T-helper 17 cell (primary cell): ENCODE measurements around the gene UVRAG. TPM values are rescaled to one million over a fixed set of nuclear protein-coding genes. Genes with fewer than 3 reads are reported as not detected.

Experiments
- ATAC-seq: fragments of 150-1000 bp; cut with Tn5 transposase; 2 replicates; pipeline ENCODE4 v1.10.0; 2021; ENCODE audit warnings: mild to moderate bottlenecking, moderate library complexity
- DNase-seq, 3 donors: peaks; one replicate each; pipeline versions ENCODE4 v3.0.0 to v3.0.0-alpha.2; 2020 to 2021
- H3K9me3 ChIP-seq: one replicate; pipeline ENCODE4 v1.7.0; 2013; ENCODE audit warnings: low read length, mild to moderate bottlenecking; ENCODE audit not compliant: control insufficient read depth, poor library complexity, severe bottlenecking
- H3K27ac Mint-ChIP-seq: one replicate; pipeline ENCODE4 v1.8.0; 2022; ENCODE audit warnings: mild to moderate bottlenecking, moderate library complexity, mixed read lengths
- H3K27me3 Mint-ChIP-seq: one replicate; pipeline ENCODE4 v1.8.0; 2022; ENCODE audit warnings: mixed read lengths
- H3K36me3 Mint-ChIP-seq: one replicate; pipeline ENCODE4 v1.8.0; 2022; ENCODE audit warnings: low read depth, mixed read lengths
- H3K4me1 Mint-ChIP-seq: one replicate; pipeline ENCODE4 v1.8.0; 2022; ENCODE audit warnings: mild to moderate bottlenecking, mixed read lengths
- H3K4me3 Mint-ChIP-seq: one replicate; pipeline ENCODE4 v1.8.0; 2022; ENCODE audit warnings: mild to moderate bottlenecking, moderate library complexity, mixed read lengths
- total RNA-seq, 4 donors: library from RNA in 2 of 4; stranded (reverse) in 2 of 4; gene quantifications; one replicate each; pipeline ENCODE4 v1.2.3 and lab custom pipeline; 2022 to 2026

Gene UVRAG
- total RNA-seq, 2 donors from 2014 or later: 25.2 to 29.8 TPM

GRCh38 chr11:76087749-76088148 is 272.7 kb downstream of the UVRAG start:
- H3K27ac Mint-ChIP-seq: no peak overlapping the region
- DNase-seq (no peak), ATAC-seq (no peak)
- no peaks in the 10 kb centered on the region for H3K9me3 ChIP-seq
- no peak overlapping the region for H3K4me3 Mint-ChIP-seq
- no peaks in the 10 kb centered on the region for H3K27me3 Mint-ChIP-seq
- peaks cover 3% of the 10 kb centered on the region for H3K36me3 Mint-ChIP-seq
- no peaks in the 10 kb centered on the region for H3K4me1 Mint-ChIP-seq

GRCh38 chr11:76088511-76088910 is 273.5 kb downstream of the UVRAG start:
- peaks cover 3% of the 10 kb centered on the region for H3K36me3 Mint-ChIP-seq
- ATAC-seq (no peak), DNase-seq (no peak)
- H3K9me3 ChIP-seq: no peaks in the 10 kb centered on the region
- H3K4me3 Mint-ChIP-seq: no peak overlapping the region
- H3K4me1 Mint-ChIP-seq: peaks cover 2% of the 10 kb centered on the region
- H3K27ac Mint-ChIP-seq: no peak overlapping the region
- no peaks in the 10 kb centered on the region for H3K27me3 Mint-ChIP-seq

GRCh38 chr11:76090174-76090573 is 275.2 kb downstream of the UVRAG start:
- H3K9me3 ChIP-seq: no peaks in the 10 kb centered on the region
- no peaks in the 10 kb centered on the region for H3K27me3 Mint-ChIP-seq
- DNase-seq (no peak), ATAC-seq (no peak)
- H3K4me1 Mint-ChIP-seq: peaks cover 3% of the 10 kb centered on the region
- H3K36me3 Mint-ChIP-seq: peaks cover 3% of the 10 kb centered on the region
- no peak overlapping the region for H3K4me3 Mint-ChIP-seq
- no peak overlapping the region for H3K27ac Mint-ChIP-seq

GRCh38 chr11:76090821-76091220 is 275.8 kb downstream of the UVRAG start:
- Mint-ChIP-seq H3K4me3 (no peak overlapping the region), H3K4me1 (peaks cover 3% of the 10 kb centered on the region), H3K27ac (no peak overlapping the region), H3K36me3 (peaks cover 3% of the 10 kb centered on the region), H3K27me3 (no peaks in the 10 kb centered on the region)
- DNase-seq (no peak), ATAC-seq (no peak)
- no peaks in the 10 kb centered on the region for H3K9me3 ChIP-seq

DNA sequence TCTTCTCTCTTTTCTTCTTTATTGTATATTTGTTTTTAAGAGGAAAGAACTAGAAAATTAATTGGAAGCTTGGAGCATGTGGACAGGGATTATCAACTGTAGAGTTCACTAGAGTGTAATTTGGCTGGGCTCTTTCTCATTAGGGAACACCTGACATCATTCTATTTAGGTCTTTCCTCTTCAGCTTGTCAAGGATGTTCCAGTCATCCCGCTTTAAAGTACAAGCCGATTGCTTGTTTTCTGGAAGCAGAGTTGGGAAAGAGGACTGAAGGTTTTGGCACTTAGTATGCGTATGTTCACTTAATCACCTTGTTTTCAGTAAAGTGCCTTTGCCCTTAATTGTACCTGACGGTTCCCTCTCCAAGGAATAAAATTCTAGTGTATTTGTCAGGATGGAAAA is 279.7 kb downstream of the UVRAG start:
- H3K4me1 Mint-ChIP-seq: peaks cover 10% of the 10 kb centered on the region
- no peak for ATAC-seq
- no peaks in the 10 kb centered on the region for H3K27me3 Mint-ChIP-seq
- no peaks in the 10 kb centered on the region for H3K9me3 ChIP-seq
- H3K4me3 Mint-ChIP-seq: no peak overlapping the region
- no peak for DNase-seq
- peaks cover 2% of the 10 kb centered on the region for H3K36me3 Mint-ChIP-seq
- no peak overlapping the region for H3K27ac Mint-ChIP-seq

DNA sequence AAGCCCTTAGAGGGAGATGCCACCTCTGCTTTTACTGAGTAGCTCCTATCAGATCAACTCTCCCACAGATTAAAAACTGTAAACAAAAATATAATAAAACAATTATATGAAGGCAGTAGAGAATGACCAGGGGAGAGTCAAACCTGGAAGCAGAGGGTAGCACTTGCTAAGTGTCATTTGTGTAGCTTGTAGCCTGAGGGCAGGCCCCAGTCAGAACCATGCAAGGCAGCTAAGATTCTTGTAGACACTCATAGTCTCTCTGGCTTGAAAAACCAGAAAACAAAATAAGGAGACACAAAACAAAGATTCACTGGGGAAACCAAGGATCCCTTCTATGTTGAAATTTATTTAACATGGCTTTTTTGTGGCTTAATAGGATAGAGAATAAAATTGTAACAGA is 280.9 kb downstream of the UVRAG start:
- Mint-ChIP-seq H3K27ac (no peak overlapping the region), H3K4me3 (no peak overlapping the region), H3K4me1 (peaks cover 10% of the 10 kb centered on the region), H3K27me3 (no peaks in the 10 kb centered on the region), H3K36me3 (peaks cover 2% of the 10 kb centered on the region)
- H3K9me3 ChIP-seq: no peaks in the 10 kb centered on the region
- no peak for ATAC-seq
- no peak for DNase-seq

GRCh38 chr11:76096552-76096951 is 281.5 kb downstream of the UVRAG start:
- Mint-ChIP-seq H3K36me3 (peaks cover 2% of the 10 kb centered on the region), H3K4me3 (no peak overlapping the region), H3K27me3 (no peaks in the 10 kb centered on the region), H3K27ac (no peak overlapping the region), H3K4me1 (peaks cover 12% of the 10 kb centered on the region)
- no peaks in the 10 kb centered on the region for H3K9me3 ChIP-seq
- ATAC-seq: no peak
- DNase-seq: no peak

GRCh38 chr11:76102802-76103201 is 287.8 kb downstream of the UVRAG start:
- Mint-ChIP-seq H3K27ac (no peak overlapping the region), H3K27me3 (no peaks in the 10 kb centered on the region), H3K4me1 (peaks cover 5% of the 10 kb centered on the region), H3K36me3 (no peaks in the 10 kb centered on the region), H3K4me3 (no peak overlapping the region)
- no peaks in the 10 kb centered on the region for H3K9me3 ChIP-seq
- ATAC-seq (no peak), DNase-seq (no peak)

GRCh38 chr11:76103460-76103859 is 288.4 kb downstream of the UVRAG start:
- H3K4me3 Mint-ChIP-seq: no peak overlapping the region
- no peaks in the 10 kb centered on the region for H3K27me3 Mint-ChIP-seq
- H3K4me1 Mint-ChIP-seq: peaks cover 4% of the 10 kb centered on the region
- H3K9me3 ChIP-seq: no peaks in the 10 kb centered on the region
- no peak overlapping the region for H3K27ac Mint-ChIP-seq
- no peaks in the 10 kb centered on the region for H3K36me3 Mint-ChIP-seq
- DNase-seq: no peak
- no peak for ATAC-seq

DNA sequence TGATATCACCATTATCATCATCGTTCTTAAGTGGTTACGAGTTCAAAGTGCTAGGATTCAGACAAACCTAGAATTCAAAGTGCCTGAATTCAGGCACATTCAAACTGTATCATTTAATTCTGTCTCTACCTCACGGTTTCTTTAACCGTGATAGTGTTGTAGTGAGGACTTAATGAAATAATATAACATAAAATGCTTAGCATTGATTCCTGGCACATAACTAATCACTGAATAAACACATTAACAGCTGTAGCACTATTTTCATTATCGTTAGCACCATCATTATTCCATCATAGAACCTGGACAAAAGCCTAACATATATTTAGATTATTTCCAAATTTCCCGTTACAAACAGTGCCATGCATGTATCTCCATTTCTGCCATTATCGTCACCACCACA is 289.3 kb downstream of the UVRAG start:
- no peak for DNase-seq

GRCh38 chr11:76105637-76106036 is 290.6 kb downstream of the UVRAG start:
- H3K27ac Mint-ChIP-seq: no peak overlapping the region
- no peaks in the 10 kb centered on the region for H3K9me3 ChIP-seq
- H3K4me1 Mint-ChIP-seq: peaks cover 4% of the 10 kb centered on the region
- ATAC-seq: no peak
- no peak overlapping the region for H3K4me3 Mint-ChIP-seq
- DNase-seq: no peak
- H3K36me3 Mint-ChIP-seq: no peaks in the 10 kb centered on the region
- H3K27me3 Mint-ChIP-seq: no peaks in the 10 kb centered on the region

More for the DNA sequence above, 289.3 kb downstream of the UVRAG start:
- no peaks in the 10 kb centered on the region for H3K27me3 Mint-ChIP-seq
- peaks cover 4% of the 10 kb centered on the region for H3K4me1 Mint-ChIP-seq
- H3K4me3 Mint-ChIP-seq: no peak overlapping the region
- no peak for ATAC-seq
- no peaks in the 10 kb centered on the region for H3K36me3 Mint-ChIP-seq
- no peak overlapping the region for H3K27ac Mint-ChIP-seq
- H3K9me3 ChIP-seq: no peaks in the 10 kb centered on the region

- no peak for DNase-seq
- peaks cover under 1% of the 10 kb centered on the region for H3K4me1 Mint-ChIP-seq
- H3K27me3 Mint-ChIP-seq: no peaks in the 10 kb centered on the region
- no peaks in the 10 kb centered on the region for H3K9me3 ChIP-seq
- ATAC-seq: no peak
- H3K27ac Mint-ChIP-seq: no peak overlapping the region
- H3K36me3 Mint-ChIP-seq: no peaks in the 10 kb centered on the region
- no peak overlapping the region for H3K4me3 Mint-ChIP-seq
Measured at GRCh38 chr11:76107971-76108370, 293.0 kb downstream of the UVRAG start.

DNA sequence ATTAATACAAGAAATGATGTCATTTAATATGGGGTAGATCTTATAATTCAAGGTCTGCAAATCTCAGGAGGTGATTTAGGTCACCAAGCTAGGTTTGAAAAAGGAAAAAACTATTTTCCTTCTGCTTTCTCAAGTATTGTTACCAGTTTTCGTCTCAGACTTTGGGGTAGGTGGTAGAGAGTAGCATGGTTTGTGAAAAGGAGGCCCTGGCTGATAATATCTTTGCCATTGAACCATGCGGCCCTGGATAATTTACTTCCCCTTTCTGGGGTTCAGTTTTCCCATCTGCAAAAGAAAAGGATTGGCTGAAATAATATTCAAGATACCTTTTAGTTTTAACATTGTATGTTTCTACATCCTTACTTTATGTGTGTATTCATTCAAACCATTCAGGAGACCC is 299.2 kb downstream of the UVRAG start:
- H3K9me3 ChIP-seq: no peaks in the 10 kb centered on the region
- Mint-ChIP-seq H3K27ac (no peak overlapping the region), H3K36me3 (peaks cover 4% of the 10 kb centered on the region), H3K4me3 (no peak overlapping the region), H3K27me3 (no peaks in the 10 kb centered on the region), H3K4me1 (peaks cover 5% of the 10 kb centered on the region)
- DNase-seq (no peak), ATAC-seq (no peak)

GRCh38 chr11:76115555-76115954 is 300.5 kb downstream of the UVRAG start:
- H3K27ac Mint-ChIP-seq: no peak overlapping the region
- H3K27me3 Mint-ChIP-seq: no peaks in the 10 kb centered on the region
- DNase-seq (no peak), ATAC-seq (no peak)
- peaks cover 5% of the 10 kb centered on the region for H3K4me1 Mint-ChIP-seq
- no peak overlapping the region for H3K4me3 Mint-ChIP-seq
- peaks cover 4% of the 10 kb centered on the region for H3K36me3 Mint-ChIP-seq
- H3K9me3 ChIP-seq: no peaks in the 10 kb centered on the region

GRCh38 chr11:76119032-76119431 is 304.0 kb downstream of the UVRAG start:
- ATAC-seq: no peak
- Mint-ChIP-seq H3K36me3 (peaks cover 4% of the 10 kb centered on the region), H3K27me3 (no peaks in the 10 kb centered on the region), H3K4me1 (peaks cover 12% of the 10 kb centered on the region), H3K4me3 (no peak overlapping the region), H3K27ac (no peak overlapping the region)
- H3K9me3 ChIP-seq: no peaks in the 10 kb centered on the region
- DNase-seq: no peak
